OCI-LY3 (cell line): Measurements from ENCODE around the gene REEP3.

Experiments
- EZH2phosphoT487 ChIP-seq: fragments of 200-600 bp; shearing (Covaris generic); IDR thresholded peaks from 2 replicates; pipeline ENCODE4 v1.6.1; 2018; ENCODE audit warnings: antibody characterized with exemption, mixed run types, low read depth
- TF ChIP-seq, protein P1 (sequence below): fragments of 200-600, 300-600 bp; sonication (generic); IDR thresholded peaks from 2 replicates; pipeline ENCODE4 v1.5.1; 2014; ENCODE audit warnings: antibody characterized with exemption, low read length, low read depth

- TF ChIP-seq, protein P1, sequence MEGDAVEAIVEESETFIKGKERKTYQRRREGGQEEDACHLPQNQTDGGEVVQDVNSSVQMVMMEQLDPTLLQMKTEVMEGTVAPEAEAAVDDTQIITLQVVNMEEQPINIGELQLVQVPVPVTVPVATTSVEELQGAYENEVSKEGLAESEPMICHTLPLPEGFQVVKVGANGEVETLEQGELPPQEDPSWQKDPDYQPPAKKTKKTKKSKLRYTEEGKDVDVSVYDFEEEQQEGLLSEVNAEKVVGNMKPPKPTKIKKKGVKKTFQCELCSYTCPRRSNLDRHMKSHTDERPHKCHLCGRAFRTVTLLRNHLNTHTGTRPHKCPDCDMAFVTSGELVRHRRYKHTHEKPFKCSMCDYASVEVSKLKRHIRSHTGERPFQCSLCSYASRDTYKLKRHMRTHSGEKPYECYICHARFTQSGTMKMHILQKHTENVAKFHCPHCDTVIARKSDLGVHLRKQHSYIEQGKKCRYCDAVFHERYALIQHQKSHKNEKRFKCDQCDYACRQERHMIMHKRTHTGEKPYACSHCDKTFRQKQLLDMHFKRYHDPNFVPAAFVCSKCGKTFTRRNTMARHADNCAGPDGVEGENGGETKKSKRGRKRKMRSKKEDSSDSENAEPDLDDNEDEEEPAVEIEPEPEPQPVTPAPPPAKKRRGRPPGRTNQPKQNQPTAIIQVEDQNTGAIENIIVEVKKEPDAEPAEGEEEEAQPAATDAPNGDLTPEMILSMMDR, result no peak
- TF ChIP-seq EZH2phosphoT487, result no peak
These were observed 15.6 kb upstream of the REEP3 start for GRCh38 chr10:63505562-63505961.
